NCI-H69 (cell line): ENCODE data around the gene EYS.
"Not testable (repeated sequence)": the region's sequence is repeated elsewhere in the genome, so short reads cannot be mapped to it uniquely, and the experiment has no call there.

Source experiments
- DNase-seq: peaks from one replicate; lab custom pipeline; 2025; lab: John Stamatoyannopoulos, UW

The EYS gene

GRCh38 chr6:63793465-63794137 is 1913.4 kb downstream of the EYS start:
- no peak for DNase-seq

DNA sequence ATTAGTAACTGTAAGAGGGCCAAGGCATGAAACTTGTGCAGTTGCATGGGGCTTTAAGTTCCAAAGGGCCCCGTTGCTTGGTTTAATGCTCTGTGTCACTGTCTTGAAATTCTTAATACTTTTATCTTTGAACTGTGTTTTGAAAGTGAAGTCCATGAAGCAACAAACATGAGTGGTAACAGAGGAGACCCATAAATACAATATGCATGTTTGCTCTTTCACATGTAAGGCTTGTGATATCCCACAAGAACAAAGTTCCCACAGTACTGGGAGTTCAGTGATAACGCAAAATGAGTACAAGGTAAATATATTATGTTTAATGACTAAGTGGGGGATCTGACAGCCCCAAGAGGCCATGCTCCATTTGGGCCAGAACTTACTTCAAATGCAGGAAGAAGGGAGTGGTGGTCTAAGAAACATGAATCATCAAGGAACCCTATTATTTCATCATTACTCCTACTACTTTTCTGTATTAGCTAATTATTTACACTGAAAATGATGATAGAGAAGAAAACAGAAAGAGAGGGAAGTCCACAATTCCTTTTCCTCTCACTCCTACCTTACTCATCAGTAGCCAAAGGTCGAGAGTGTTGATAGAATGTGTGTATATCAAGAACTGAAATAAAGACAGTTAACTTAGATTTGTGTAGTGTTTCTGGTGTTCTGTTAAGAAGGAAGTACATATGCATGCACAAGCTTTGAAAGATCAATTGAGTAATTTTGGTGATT is 1914.1 kb downstream of the EYS start:
- DNase-seq: no peak

GRCh38 chr6:63790334-63790733 is 1916.7 kb downstream of the EYS start:
- DNase-seq: no peak

- no peak for DNase-seq
Measured at GRCh38 chr6:63789699-63790098, 1917.3 kb downstream of the EYS start.

DNA sequence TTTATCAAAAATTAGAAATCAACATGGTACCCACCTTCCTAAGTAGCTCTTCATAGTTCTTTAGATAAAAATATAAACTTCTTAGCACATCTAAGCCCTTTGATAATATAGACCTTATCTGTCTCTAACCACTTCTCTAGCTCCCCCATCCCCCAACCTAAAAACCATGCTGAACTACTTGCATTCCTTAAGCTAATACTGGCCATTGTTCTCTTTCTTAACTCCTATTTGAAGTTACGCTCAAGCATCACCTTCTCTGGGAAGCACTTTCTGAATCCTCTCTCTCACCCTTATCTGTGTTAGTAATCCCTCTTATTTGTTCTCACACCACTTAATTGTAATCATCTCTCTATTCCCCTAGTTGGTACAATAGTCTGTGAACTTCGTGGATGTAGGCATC is 1918.5 kb downstream of the EYS start:
- DNase-seq: no peak

GRCh38 chr6:63787021-63787420 is 1920.0 kb downstream of the EYS start:
- no peak for DNase-seq

- DNase-seq: no peak
Measured at GRCh38 chr6:63785006-63785405, 1922.0 kb downstream of the EYS start.

GRCh38 chr6:63783096-63783495 is 1923.9 kb downstream of the EYS start:
- no peak for DNase-seq

DNA sequence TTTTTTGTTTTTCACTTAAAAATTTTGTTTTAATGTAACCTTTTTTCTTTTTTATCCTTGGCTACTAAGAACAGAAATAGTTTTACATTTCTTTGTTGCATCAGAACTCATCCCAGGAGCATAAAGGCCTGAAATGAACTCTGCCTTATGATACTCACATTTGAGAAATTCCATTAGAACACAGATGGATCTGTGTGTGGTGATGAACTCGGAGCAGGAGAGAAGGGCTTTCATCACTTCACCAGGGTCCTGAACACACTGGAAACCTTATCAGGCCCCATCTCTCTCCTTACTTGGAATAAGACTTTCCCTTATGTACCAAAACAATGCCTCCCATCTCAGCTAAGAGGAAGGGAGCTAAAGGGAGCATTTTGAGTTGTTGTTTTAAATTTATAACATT is 1932.1 kb downstream of the EYS start:
- DNase-seq: no peak

GRCh38 chr6:63773200-63773599 is 1933.8 kb downstream of the EYS start:
- no peak for DNase-seq

GRCh38 chr6:63765828-63766227 is 1941.2 kb downstream of the EYS start:
- no peak for DNase-seq

GRCh38 chr6:63764318-63764916 is 1942.6 kb downstream of the EYS start:
- DNase-seq: peak; percentile 53

DNA sequence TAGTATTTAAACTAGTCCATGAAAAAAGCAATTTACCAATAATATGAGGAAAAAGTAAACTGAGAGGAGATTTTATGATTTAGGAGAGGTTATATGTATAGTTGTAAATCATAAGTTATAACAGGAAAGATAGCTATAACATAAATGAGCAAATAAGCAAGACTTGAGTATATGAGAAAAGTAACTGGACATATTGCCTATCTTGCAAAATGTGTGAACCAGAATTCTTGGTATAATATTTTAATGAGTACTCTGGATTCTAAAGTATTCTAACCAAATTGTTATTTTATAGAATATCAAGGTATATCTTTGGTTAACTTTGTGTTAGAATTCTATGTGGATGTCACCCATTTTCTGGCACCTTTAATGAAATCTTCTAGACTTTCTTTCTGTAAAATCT is 1946.8 kb downstream of the EYS start:
- no peak for DNase-seq

- DNase-seq: no peak
Measured at GRCh38 chr6:63759605-63760105, 1947.4 kb downstream of the EYS start.

DNA sequence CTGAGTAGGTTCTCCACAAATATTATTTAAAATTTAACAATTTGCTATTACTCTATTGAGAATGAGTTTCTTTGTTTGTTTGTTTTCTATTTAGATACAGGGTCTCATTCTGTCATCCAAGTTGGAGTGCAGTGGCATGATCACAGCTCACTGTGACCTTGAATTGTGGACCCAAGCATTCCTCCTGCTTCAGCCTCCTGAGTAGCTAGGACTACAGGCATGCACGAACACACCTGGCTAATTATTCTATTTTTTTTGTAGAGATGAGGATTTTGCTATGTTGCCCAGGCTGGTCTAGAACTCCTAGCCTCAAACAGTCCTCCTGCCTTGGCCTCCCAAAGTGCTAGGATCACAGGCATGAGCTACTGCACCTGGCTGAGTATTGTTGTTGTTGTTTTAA is 1949.2 kb downstream of the EYS start:
- DNase-seq: no peak

GRCh38 chr6:63757275-63757674 is 1949.8 kb downstream of the EYS start:
- DNase-seq: not testable (repeated sequence)

DNA sequence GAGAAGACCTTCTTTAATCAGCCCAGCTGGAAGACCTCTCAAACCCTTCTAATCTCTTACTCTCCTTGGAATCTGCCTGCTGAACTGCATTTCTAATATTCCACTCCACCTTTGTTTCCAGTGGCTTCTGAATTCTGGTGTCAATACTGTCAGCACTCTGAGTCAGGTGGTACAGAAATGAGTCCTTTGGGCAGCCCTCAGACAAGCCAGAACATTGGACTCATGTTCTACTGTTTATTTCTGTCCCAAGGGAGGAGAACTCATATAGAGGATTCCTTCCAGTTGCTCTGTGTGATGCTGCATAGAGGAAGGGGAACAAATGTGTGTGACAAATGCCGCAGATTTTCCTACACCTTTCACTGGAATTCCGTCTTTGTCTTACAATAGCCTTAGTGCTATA is 1956.6 kb downstream of the EYS start:
- no peak for DNase-seq

DNA sequence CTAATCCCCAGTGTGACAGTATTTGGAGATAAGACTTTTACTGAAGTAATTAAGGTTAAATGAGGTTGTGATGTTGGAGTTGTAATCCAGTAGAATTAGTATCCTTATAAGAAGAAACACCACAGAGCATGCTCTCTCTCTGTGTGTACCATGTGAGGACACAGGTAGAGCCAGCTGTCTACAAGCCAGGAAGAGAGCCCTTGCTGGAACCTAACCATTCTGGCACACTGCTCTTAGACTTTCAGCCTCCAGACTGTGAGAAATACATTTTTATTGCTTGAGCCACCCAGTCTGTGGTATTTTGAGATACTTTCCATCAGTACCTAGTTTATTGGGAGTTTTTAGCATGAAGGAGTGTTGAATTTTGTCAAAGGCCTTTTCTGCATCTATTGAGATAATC is 1961.2 kb downstream of the EYS start:
- no peak for DNase-seq

DNA sequence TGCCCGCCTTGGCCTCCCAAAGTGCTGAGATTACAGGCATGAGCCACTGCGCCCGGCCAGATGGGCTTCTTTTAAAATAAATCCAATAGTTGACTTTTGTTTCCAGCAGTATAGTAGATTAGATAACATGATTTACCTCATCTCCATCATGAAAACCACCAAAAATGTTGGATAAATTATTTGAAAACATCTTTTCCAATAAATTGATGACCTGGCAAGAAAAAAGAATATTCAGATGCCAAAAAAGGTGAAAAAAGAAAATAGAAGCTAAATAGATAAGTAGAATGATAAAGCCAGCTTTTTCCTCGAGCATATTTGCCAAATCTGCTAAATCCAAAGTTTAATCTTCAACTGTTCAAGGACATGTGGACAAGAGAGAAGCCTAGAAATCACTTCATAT is 1962.2 kb downstream of the EYS start:
- no peak for DNase-seq

DNA sequence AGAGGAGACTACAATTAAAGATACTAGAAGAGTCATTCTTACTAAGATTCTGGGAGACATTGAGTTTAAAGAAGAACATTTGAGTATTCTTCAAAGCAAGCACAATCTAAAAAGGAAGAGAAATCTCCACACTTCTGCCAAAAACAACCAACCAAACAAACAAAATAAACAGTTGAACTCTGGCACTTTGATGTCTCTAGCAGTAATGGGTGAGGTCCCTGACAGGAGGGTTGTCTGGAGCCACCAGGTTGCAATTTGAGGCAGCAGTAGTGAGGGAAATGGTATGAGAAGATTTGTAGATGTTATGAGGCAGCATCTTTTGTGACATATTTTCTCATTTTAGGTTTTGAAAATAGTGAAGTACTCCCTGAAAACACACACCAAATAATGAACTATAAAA is 1963.3 kb downstream of the EYS start:
- DNase-seq: no peak

- DNase-seq: no peak
Measured at GRCh38 chr6:63742060-63742459, 1965.0 kb downstream of the EYS start.

DNA sequence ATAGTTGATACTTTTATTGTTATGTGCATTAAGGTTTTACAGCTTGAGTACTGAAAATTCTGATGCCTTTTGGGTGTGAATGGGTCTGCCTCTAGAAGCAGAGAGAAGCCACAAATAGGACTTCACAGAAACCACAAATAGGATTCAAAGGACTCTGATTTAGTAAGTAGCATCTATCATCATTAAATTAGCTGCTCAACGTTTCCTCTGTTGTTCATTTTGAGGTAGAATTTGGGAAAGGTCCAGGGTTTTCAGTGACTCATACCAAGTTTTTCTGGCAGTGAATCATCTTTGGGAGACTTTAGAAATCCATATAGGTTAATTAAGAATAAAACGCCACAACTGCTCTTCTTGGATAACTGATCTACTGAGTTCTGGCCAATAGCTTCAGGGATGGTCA is 1966.3 kb downstream of the EYS start:
- DNase-seq: no peak

- DNase-seq: peak; percentile 17
Measured at GRCh38 chr6:63739094-63739687, 1967.8 kb downstream of the EYS start.
